B cell (primary cell): ENCODE results near the gene SLC2A1.

Experiments used
- EZH2 ChIP-seq: IDR thresholded peaks from 2 replicates; pipeline ENCODE4 v1.6.1; 2012; ENCODE audit warnings: borderline replicate concordance, low read depth, mild to moderate bottlenecking, moderate library complexity, low read length; ENCODE audit not compliant: insufficient read depth, poor library complexity, severe bottlenecking
- TF ChIP-seq, protein P1 (sequence below): fragments of 200-600 bp; IDR thresholded peaks from one replicate; pipeline ENCODE4 v1.8.0; 2022; ENCODE audit warnings: antibody characterized with exemption, mild to moderate bottlenecking

DNA sequence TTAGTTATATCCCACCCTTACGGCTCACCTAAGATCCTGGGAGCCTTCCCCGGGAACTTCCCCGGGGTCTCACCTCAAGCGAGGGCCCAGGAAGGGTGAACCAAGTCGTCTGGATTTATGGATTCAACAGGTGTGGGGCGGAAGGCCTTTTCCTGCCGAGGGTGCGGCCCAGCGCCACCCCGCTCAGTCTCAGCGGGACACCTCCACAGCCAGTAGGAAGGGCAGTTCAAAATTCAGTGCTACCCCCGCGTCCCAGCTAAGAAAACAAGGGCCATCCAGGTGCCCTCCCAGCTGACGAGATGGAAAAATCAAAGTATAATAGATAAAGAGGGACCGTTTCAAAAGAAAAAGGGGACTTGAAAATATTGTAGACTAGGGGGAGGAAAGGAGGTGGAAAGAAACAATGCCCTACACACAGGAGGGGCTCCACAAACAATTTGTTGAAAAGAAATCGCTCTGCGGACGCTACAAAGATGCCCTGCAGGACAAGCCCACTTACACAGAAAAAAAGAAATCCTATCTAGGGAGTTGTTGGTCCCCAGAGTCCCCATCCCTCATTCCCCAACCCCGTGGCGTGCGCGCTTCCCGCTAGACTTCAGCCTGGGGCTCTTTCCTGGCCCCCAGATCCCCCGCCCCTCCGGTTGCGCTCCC lies 1.3 kb downstream of the SLC2A1 start:
- TF ChIP-seq EZH2: no peak
- TF ChIP-seq, protein P1, sequence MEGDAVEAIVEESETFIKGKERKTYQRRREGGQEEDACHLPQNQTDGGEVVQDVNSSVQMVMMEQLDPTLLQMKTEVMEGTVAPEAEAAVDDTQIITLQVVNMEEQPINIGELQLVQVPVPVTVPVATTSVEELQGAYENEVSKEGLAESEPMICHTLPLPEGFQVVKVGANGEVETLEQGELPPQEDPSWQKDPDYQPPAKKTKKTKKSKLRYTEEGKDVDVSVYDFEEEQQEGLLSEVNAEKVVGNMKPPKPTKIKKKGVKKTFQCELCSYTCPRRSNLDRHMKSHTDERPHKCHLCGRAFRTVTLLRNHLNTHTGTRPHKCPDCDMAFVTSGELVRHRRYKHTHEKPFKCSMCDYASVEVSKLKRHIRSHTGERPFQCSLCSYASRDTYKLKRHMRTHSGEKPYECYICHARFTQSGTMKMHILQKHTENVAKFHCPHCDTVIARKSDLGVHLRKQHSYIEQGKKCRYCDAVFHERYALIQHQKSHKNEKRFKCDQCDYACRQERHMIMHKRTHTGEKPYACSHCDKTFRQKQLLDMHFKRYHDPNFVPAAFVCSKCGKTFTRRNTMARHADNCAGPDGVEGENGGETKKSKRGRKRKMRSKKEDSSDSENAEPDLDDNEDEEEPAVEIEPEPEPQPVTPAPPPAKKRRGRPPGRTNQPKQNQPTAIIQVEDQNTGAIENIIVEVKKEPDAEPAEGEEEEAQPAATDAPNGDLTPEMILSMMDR: no peak
